Measurements from ENCODE around the gene STIL. TPM values are rescaled to one million over a fixed set of nuclear protein-coding genes. Genes with fewer than 3 reads are reported as not detected.

STIL gene
- total RNA-seq, 1 donor from 2014 or later, result 8.4 TPM

DNA sequence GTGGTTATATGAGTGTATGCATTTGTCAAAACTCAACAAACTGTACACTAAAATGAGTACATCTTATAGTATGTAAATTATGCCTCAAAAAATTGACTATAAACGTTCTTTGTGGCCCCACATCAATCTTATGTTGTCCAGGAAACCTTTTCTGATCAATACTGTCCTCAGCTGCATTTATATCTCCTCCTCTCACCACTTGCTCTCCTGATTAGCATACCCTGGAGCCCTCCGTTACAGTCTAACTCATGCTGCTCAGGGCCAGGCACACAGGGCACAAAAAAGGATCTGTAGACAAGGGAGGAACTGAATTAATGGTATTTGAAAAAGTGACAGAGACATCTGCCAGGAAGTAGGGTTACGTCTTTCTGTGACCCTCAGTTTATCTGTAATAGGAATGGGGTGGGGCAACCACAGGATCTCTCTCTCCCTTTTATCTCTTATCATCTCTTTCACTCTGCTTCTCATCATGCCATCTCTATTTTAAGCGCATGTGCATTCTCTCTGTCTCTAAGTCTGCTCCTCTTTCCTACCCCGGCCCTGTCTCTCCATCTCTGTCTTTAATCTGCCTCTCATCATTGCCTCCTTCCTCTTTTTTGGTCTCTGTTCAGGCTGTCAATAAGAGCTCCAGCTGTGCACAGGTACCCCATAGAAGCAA, 74.9 kb downstream of the STIL start:
- DNase-seq (ENCODE audit: low read depth, low spot score), result no peak

DNA sequence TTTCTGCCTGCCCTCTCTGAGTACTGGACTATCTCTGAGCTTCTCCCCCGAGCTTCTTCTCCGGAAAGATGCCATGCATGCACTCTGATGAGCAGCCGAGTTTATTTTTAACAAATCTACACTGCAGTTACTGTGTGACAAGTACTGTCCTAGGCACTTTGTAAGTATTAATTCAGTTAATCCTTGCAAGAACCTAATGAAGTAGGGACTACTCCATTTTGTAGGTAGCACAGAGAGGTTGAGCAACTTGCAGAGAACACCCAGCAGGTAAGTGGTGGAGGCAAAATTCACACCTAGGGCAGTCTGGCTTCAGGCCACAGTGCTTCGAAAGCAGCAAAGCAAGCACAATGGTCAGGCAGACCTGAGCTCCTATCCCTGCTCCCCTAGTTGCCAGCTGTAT, 78.1 kb downstream of the STIL start:
- no peak for DNase-seq (ENCODE audit: low read depth, low spot score)

DNA sequence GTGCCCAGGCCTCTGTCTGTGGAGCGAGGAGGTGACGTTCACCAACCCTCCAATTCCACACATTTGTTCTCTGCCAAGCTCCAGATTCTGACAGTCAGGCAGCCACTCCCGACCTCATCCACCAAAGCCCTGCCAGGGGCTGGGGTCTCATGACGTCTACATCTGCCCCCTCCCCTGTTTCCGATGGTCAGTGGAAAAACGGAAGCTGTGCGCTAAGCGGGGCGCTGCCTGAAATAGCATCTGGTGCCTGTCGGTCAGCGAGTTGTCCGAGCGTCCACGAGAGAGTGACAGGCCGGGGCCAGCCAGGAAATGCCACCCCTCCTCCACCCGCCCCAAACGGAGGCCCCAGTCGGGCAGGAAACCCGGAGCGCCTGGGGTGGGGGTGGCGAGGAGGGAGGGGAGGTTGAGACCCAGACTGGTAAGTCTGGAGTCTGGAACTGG, 78.7 kb downstream of the STIL start:
- no peak for DNase-seq (ENCODE audit: low read depth, low spot score)

DNA sequence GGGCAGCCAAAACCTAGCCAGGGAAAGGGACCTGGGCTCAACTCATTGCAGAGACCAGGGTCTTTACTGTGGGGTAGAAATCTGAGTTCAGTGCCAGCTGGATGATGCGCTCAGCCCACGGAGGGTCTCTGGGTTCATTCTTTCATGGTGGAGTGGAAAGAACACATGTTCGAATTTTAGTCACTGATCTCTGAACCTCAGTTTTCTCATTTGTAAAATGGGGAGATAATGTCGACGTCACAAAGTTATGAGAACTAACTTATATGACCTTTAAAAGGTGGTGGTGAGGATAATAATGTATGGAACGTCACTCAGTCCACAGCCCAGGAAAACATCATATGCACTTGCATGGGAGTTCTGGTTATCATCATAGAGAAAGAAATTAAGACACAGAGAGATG, 80.8 kb downstream of the STIL start:
- no peak for DNase-seq (ENCODE audit: low read depth, low spot score)

DNA sequence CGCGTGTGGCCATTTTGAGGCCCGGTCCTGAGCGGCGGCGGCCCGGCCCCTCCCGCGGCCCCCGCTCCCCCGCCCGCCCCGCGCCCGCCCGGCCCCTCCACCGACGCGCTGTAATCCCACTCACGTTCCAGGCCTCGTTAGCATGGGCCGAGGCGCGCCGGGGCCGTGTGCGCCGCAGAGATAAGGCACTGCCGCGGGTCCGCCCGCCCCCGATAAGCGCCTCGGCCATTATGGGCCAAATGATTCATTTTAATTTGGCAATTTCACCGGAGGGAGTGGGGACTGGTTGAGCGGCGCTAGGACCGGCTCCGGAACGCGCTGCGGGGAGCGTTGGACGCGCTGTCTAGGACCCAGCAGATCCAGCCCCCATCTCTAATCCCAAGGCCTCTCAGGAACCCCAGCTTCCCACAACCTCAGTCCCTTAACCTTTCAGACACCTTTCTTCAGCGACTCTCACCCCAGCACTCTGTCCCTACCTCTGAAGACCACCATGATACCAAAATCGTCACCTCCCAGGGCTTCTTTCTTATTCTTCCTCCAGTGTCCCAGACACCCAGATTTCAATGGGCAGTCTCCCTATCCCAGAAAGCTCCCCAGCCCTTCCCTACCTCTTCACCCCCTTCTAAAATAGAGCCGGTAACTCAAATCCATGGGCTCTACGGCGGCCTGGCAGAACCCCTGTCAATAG, 81.6 kb downstream of the STIL start, which contains the start of gene TAL1:
Gene TAL1, minus strand, starts transcription at position 39 of the 688 bp plus-strand sequence. CDS start 6,337 bp downstream, outside the sequence.
- DNase-seq (ENCODE audit: low read depth, low spot score), result no peak

DNA sequence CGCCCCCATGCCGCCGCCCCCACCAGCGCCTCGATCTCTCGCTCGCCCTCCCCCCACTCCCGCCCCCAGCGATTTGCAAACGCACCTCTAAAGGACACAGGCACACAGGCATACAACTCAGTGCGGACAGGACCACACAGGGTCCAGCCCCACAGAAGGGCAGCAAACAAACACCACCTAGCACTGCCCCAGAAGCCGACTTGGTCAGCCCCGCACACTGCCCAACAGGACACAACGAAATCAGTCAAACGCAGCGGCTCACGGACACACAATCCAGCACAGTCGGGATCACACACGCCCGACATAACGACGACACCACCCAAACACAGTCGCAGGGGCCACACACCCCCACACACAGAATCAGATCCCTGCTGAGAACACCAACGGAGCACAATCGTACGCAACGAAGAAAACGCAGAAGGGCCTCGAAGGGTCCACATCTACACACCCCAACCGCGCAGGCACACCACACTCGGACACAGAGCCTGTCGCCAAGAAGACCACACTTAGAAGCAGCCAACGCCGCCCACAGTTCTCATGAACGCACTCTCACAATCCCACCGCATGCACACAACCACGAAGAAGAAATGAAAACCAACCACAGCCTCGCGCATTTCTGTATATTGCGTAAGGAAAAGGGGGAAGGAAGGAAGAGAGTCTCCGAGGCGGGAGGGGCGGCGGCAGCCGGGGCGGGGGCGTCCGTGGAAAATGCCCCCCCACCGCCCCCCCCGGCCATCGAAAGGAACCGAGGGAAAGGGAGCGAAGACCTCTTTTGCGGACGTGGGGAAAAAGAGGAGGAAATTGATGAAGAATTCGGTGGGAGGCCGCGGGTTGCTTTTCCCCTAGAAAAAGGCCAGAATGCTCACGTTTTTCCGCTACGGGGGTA, 82.4 kb downstream of the STIL start:
- no peak for DNase-seq (ENCODE audit: low read depth, low spot score)

DNA sequence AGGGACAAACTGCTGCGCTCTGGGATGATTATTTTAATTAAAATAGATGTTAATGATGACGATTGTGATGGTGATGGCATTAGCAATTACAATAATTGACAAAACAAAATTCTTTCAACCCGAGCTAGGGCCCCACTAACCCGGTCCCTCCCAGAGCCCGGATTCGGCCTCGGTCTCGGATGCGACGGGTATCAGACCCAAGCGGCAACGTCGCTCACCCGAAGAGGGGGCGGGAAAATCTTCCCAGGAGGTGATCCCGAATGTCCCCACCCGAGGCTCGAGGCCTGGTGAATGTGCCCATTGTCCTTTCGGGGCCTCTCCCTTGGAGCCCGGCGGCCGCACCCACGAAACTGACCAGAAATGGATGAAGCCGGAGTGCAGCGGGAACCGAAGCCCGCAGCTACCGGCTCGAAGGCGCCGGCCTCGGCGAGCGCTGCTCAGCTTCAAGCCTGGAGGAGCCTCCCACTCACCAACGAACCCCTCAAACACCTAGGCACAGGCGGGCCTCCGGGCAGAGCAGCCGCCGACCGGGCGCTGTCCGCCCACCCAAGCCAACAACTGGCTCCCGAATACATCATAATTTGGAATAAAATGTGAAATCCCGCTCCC, 83.2 kb downstream of the STIL start:
- no peak for DNase-seq (ENCODE audit: low read depth, low spot score)

DNA sequence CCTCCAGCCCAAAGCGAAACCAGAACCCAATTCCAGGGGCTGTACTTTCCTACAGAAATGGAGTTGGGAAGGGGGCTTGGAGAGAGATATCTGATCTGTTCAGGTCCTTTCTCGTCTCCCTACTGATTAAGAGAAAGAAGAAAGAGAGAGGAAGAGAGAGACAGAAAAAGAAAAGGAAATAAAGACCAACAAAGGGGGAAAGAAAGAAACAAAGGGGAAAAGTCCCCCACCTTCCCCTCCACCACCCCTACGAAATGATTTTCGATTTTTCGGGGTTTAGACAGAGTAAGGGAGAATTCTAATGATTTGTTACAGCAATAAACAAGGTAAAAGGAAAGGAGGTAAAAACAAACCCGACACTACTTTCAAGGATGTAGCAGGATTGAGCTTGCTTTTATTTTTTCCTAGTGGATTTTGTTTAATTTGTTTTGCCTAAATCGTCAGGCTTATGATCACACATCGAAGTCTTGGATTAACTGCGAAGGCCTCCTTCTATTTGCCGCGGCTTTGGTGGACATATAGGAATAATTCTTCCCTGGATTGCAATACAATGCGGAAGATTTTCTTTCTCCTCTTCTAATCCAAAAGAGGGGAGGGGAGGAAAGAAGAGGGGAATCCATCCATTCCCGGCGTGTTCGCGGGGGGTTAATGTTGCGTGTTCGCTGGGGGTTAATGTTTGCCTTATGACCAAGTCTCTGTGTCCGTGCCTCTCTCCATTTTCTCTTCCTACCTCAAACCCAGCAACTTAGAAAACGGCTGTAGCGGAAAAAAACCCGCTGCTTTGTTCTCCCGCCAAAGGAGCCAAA, 83.9 kb downstream of the STIL start:
- DNase-seq (ENCODE audit: low read depth, low spot score), result no peak

DNA sequence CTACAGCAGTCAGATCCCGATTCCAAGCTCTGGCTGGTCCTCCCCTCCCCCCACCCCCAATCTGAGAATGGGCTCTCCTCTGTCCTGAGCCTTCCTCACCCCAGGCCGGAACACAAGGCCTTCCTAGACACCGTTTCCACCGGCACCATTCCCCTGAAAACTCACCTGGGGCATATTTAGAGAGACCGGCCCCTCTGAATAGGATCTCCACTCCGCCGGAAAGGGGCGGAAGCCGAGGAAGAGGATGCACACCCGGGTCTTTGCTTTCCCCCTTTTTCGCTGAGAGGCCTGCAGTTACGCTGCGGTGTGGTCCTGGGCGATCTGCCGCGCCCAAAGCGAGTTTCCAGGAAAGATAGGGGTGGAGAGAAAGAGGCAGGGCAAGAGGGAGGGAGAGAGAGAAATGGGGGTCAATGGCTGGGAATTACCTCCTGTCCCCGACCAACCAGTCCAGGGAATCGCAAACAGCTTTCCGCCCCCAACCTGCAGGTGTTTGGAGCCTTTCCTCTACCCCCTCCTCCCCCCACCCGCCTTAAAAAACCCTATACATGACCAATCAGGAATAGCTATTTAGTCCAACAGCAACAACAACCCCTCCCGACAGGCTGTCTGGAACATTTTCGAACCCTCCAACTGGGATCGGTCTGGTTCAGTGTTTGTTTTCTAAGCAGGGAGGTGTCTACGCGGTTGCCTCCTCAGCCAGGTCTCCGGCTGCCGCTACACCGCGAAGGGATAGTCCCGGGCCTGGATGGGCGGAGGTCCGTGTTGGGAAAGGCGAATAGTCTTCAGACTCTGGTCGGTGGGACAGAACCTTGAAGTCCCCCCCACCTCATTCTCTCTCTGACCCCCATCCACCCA, 84.7 kb downstream of the STIL start:
- DNase-seq (ENCODE audit: low read depth, low spot score), result no peak

DNA sequence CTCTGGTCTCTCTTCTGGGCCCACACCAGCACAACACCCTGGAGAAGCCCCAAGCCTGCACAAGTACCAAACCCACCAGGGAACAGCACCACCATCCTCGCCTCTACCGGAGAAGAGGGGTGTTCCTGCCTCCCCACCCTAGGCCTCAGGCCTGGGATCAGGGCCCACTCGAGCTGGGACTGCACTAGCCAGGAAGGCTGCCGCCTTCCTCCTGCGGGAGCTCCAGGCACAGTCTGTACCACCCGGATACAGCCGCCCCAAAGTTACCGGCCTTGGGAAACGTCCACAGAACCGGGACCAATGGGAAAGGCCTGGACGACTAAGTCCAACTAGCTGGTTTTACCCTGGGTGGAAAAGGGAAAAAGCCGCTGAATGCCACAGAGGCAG, 85.3 kb downstream of the STIL start:
- DNase-seq (ENCODE audit: low read depth, low spot score), result no peak

DNA sequence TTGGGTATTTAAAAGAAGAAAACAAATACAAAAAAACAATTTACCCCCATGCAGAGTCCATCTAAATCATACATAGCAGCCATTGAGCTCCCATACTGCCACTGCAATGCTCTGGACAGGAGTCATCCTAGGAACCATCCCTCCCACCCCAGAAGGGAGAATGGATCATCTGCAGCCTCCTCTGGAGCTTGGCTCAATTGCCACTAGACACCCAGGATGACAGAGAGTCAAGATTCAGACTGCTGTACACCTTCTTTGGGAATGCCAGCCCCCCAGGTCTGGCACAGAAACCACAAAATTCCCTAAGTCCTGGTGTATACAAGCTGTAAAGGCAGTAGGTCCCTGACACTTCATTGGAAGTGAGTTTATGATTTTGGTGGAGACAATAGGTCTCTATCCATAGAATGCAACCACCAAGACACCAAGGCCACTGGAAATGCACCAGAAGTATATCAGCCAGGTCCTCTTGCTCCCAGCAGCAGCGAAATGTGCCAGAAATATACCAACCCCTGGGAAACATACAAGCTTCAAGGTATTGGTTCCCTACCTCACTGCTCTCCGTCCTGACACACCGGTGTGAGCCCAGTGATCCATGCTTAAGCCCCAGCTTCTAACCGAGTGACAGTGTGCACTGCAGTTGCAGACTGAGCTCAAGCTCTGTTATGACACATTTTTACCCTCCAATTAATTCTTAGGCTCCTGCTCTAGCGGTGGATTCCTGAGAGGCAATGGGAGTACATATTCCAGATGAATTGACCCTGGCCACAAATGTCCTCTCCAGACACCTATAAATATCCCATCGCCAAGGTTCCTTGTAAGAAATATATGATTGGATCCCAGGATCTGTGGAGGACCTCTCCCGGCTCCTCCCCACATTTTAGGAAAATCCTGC, 86.4 kb downstream of the STIL start:
- DNase-seq (ENCODE audit: low read depth, low spot score), result no peak

DNA sequence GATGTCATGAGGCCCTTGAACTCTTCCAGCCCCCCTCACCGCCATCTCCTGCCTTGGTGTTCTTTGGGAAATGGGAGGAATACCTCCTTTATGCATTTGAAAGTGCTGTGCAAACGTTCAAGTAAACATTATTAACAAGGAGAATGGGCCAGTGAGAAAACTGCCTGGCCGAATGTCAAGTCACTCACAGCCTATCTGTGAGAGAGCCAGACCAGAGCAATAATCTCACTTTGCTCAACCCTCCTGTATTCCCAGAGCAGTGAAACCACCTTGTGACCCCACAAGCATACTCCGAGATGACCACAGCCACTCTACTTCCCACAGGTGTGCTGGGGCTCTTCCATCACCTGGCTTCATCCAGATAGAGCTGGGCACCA, 87.1 kb downstream of the STIL start:
- DNase-seq (ENCODE audit: low read depth, low spot score), result no peak

DNA sequence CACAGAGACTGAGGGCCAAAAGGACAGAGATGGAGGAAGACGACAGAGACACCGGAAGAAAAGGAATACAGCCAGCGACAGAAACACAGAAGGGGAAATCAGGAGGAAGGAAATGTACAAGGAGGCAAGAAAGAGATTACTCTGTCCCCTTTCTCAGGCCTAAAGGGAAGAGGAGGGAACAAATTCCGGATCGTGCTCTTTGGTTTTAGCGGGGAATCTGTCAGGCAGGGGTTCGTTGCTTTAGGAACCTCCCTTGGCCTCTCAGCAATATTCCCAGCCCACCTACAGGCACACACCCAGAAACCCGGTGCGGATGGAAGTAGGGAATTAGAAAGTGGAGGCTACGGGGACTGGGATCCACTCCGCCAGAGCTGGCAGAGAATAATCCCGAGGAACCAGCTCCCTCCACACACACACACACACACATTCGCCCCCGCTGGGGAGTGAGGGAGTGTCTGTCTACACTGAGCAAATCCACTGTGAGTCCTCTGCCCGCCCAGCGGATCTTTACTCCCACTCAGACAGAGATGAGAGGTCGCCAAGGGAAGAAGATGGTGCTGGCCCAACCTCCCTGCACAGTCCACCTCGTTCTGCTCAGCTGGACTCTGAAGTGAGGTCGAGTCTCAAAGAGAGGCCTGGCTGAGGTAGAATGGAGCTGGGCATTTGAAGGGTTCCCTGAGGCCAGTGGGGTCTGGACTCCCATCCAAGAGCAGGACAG, 87.7 kb downstream of the STIL start:
- no peak for DNase-seq (ENCODE audit: low read depth, low spot score)

DNA sequence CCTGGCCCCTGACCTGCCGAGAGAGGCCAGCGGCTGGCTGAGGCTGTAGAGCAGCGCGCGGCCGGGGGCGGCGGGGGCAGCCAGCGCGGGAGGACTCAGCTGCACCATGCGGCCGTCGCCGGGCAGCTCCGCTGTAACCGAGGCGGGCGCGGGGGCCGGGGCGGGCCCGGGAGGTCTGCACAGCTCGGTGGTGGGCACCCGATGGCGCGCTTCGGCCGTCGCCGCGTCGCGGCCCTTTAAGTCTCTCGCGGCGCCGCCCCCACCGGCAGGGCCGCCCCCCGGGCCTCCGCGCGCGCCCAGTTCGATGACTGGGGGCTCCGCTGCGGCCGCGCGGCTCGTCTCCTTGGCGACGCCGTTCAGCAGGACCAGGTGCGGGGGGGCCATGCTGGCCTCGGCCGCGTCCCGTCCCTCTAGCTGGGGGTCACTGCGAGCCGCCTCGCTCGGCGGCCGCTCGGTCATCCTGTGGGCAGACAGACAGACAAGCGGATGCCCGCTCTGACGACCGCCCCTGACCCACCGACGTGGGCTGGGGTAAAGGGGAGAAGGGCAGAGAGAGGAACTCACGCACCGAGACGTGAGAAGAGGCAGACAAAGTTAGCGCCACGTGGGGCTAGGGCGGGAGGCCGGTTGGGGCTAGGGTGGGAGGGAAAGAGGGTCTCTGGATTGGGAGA, 88.4 kb downstream of the STIL start:
- no peak for DNase-seq (ENCODE audit: low read depth, low spot score)

DNA sequence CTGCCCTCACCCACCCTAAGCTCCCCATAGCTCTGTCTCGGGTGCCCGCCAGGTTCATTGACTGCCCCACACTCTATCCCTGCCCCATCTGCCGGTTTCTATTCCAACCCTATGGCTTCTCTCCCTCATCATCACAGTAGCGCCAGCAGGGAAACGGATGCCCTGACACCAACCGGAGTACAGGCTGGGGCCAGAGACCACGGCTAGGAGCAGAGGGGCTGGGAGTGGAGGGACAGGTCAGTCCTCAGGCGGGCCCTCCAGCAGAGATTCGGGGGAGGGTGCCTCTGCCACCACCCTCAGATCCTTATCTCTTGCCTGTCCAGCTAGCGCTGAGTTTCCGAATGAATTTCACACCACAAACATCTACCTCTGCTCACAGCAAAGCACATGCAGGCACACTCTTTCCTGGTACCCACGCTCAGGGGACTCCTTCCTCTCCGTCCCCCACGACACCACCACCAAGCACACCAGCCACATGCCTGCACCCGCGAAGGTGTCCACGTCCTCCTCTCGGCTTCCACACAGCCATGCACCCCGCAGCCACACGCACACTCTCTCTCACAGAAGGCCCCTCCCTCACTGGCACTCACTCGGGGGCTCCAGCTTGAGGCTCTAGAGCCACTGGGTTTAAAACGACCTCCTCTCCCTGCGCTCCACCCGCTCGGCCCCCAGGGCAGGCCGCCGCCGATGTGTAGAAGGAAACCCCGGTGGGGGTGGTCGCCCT, 89.1 kb downstream of the STIL start:
- no peak for DNase-seq (ENCODE audit: low read depth, low spot score)

DNA sequence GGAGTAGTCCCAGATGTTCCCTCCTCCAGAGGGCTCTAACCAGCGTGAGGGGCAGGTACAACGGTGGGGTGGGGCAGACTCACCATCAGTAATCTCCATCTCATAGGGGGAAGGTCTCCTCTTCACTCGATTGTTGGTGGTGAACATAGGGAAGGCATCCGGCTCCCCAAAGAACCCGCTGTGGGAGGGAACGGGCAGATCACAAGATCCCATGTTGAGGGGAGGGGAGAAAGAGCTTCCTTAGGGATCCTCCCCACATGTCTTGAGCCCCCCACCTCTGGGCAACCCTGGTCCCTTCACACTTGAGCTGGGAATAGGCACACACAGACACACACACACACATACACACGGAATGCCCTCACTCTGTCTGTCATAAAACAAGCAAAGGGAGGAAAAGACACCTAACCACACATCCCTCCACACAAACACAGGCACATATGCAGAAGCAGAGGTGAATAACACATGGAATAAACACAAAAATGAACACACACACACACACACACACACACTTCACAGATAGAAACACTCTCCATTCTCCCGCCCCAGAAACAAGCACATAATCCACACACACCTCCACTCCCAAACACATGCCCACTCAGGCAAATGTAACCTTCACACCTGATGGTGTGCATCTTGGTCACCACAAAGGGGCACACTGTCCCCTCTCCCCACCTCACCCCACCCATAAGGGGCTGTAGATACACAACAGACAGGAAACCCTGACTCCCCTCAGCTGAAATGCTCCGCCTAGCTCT, 89.8 kb downstream of the STIL start:
- no peak for DNase-seq (ENCODE audit: low read depth, low spot score)
